ENCODE data around the gene PRKAG2. TPM values are rescaled to one million over a fixed set of nuclear protein-coding genes. Genes with fewer than 3 reads are reported as not detected.

The PRKAG2 gene
- total and polyA plus RNA-seq, 2 experiments from 2014 or later, result 9.1 to 14.9 TPM

DNA sequence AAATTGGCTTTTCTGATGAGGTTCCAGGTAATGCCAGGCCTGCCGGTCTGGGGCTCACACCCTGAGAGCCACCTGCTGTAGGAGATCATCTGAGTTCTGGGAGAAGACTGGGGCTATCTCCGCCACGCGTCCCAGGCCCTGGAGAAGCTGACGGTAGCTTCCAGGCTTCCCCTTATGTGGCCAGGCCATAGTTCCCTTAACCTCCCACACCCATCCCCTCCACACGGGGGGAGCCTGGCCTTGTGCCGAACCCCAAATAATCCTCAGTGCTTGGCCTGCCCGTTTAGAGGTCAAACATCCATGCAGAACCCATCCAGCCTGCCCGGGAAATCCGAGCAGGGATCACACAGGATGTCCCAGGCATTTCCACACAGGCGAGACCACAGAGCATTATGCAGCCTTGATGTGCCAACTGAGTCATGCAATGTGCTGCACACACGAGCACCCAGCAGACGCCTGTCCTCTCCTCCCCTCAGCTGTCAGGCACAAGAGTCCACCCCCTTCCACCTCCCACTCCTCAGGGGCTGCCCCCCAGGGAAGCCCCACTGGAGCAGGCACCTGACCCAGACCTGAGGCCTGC lies 176.2 kb downstream of the PRKAG2 start:
- no peak overlapping the region for H3K4me2 ChIP-seq
- no peaks in the 10 kb centered on the region; the same call in 2 of the 3 replicates for H3K9me3 Mint-ChIP-seq
- DNase-seq (ENCODE audit: low spot score) (no peak), ATAC-seq (no peak)
- no peak overlapping the region for H3K4me3 ChIP-seq
- H3F3A ChIP-seq (replicated peaks; ENCODE audit: low read depth), result no peaks in the 10 kb centered on the region
- TF ChIP-seq, protein P1, sequence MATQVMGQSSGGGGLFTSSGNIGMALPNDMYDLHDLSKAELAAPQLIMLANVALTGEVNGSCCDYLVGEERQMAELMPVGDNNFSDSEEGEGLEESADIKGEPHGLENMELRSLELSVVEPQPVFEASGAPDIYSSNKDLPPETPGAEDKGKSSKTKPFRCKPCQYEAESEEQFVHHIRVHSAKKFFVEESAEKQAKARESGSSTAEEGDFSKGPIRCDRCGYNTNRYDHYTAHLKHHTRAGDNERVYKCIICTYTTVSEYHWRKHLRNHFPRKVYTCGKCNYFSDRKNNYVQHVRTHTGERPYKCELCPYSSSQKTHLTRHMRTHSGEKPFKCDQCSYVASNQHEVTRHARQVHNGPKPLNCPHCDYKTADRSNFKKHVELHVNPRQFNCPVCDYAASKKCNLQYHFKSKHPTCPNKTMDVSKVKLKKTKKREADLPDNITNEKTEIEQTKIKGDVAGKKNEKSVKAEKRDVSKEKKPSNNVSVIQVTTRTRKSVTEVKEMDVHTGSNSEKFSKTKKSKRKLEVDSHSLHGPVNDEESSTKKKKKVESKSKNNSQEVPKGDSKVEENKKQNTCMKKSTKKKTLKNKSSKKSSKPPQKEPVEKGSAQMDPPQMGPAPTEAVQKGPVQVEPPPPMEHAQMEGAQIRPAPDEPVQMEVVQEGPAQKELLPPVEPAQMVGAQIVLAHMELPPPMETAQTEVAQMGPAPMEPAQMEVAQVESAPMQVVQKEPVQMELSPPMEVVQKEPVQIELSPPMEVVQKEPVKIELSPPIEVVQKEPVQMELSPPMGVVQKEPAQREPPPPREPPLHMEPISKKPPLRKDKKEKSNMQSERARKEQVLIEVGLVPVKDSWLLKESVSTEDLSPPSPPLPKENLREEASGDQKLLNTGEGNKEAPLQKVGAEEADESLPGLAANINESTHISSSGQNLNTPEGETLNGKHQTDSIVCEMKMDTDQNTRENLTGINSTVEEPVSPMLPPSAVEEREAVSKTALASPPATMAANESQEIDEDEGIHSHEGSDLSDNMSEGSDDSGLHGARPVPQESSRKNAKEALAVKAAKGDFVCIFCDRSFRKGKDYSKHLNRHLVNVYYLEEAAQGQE (IDR thresholded peaks at IDR 0.05; ENCODE audit: unreplicated experiment), result no peak
- TF ChIP-seq ZNF114 (CRISPR knock-in tag; IDR thresholded peaks at IDR 0.05) (no peak), EZH2phosphoT487 (IDR thresholded peaks at IDR 0.05; ENCODE audit: unreplicated experiment) (no peak), NANOG (IDR thresholded peaks at IDR 0.05; ENCODE audit: borderline replicate concordance) (no peak), STAT1 (IDR thresholded peaks at IDR 0.05; ENCODE audit: unreplicated experiment) (no peak), CREB1 (CRISPR knock-in tag; IDR thresholded peaks at IDR 0.05; ENCODE audit: low read depth) (no peak), JUNB (IDR thresholded peaks at IDR 0.05; ENCODE audit: unreplicated experiment) (no peak), ZNF331 (CRISPR knock-in tag; IDR thresholded peaks at IDR 0.05; ENCODE audit: low read depth) (no peak), EZH2 (IDR thresholded peaks at IDR 0.05; ENCODE audit: low read depth, unreplicated experiment) (no peak), POLR2AphosphoS5 (IDR thresholded peaks at IDR 0.05; ENCODE audit: low read depth) (no peak)
- TF ChIP-seq, protein P2, sequence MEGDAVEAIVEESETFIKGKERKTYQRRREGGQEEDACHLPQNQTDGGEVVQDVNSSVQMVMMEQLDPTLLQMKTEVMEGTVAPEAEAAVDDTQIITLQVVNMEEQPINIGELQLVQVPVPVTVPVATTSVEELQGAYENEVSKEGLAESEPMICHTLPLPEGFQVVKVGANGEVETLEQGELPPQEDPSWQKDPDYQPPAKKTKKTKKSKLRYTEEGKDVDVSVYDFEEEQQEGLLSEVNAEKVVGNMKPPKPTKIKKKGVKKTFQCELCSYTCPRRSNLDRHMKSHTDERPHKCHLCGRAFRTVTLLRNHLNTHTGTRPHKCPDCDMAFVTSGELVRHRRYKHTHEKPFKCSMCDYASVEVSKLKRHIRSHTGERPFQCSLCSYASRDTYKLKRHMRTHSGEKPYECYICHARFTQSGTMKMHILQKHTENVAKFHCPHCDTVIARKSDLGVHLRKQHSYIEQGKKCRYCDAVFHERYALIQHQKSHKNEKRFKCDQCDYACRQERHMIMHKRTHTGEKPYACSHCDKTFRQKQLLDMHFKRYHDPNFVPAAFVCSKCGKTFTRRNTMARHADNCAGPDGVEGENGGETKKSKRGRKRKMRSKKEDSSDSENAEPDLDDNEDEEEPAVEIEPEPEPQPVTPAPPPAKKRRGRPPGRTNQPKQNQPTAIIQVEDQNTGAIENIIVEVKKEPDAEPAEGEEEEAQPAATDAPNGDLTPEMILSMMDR (conservative IDR thresholded peaks at IDR 0.05; ENCODE audit: low read depth in 2 of 2), result no peak
- TF ChIP-seq, protein P3, sequence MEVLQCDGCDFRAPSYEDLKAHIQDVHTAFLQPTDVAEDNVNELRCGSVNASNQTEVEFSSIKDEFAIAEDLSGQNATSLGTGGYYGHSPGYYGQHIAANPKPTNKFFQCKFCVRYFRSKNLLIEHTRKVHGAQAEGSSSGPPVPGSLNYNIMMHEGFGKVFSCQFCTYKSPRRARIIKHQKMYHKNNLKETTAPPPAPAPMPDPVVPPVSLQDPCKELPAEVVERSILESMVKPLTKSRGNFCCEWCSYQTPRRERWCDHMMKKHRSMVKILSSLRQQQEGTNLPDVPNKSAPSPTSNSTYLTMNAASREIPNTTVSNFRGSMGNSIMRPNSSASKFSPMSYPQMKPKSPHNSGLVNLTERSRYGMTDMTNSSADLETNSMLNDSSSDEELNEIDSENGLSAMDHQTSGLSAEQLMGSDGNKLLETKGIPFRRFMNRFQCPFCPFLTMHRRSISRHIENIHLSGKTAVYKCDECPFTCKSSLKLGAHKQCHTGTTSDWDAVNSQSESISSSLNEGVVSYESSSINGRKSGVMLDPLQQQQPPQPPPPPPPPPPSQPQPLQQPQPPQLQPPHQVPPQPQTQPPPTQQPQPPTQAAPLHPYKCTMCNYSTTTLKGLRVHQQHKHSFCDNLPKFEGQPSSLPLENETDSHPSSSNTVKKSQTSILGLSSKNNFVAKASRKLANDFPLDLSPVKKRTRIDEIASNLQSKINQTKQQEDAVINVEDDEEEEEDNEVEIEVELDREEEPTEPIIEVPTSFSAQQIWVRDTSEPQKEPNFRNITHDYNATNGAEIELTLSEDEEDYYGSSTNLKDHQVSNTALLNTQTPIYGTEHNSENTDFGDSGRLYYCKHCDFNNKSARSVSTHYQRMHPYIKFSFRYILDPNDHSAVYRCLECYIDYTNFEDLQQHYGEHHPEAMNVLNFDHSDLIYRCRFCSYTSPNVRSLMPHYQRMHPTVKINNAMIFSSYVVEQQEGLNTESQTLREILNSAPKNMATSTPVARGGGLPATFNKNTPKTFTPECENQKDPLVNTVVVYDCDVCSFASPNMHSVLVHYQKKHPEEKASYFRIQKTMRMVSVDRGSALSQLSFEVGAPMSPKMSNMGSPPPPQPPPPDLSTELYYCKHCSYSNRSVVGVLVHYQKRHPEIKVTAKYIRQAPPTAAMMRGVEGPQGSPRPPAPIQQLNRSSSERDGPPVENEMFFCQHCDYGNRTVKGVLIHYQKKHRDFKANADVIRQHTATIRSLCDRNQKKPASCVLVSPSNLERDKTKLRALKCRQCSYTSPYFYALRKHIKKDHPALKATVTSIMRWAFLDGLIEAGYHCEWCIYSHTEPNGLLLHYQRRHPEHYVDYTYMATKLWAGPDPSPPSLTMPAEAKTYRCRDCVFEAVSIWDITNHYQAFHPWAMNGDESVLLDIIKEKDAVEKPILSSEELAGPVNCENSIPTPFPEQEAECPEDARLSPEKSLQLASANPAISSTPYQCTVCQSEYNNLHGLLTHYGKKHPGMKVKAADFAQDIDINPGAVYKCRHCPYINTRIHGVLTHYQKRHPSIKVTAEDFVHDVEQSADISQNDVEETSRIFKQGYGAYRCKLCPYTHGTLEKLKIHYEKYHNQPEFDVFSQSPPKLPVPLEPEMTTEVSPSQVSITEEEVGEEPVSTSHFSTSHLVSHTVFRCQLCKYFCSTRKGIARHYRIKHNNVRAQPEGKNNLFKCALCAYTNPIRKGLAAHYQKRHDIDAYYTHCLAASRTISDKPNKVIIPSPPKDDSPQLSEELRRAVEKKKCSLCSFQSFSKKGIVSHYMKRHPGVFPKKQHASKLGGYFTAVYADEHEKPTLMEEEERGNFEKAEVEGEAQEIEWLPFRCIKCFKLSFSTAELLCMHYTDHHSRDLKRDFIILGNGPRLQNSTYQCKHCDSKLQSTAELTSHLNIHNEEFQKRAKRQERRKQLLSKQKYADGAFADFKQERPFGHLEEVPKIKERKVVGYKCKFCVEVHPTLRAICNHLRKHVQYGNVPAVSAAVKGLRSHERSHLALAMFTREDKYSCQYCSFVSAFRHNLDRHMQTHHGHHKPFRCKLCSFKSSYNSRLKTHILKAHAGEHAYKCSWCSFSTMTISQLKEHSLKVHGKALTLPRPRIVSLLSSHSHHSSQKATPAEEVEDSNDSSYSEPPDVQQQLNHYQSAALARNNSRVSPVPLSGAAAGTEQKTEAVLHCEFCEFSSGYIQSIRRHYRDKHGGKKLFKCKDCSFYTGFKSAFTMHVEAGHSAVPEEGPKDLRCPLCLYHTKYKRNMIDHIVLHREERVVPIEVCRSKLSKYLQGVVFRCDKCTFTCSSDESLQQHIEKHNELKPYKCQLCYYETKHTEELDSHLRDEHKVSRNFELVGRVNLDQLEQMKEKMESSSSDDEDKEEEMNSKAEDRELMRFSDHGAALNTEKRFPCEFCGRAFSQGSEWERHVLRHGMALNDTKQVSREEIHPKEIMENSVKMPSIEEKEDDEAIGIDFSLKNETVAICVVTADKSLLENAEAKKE (CRISPR knock-in tag; IDR thresholded peaks at IDR 0.05), result no peak
- TF ChIP-seq, protein P4, sequence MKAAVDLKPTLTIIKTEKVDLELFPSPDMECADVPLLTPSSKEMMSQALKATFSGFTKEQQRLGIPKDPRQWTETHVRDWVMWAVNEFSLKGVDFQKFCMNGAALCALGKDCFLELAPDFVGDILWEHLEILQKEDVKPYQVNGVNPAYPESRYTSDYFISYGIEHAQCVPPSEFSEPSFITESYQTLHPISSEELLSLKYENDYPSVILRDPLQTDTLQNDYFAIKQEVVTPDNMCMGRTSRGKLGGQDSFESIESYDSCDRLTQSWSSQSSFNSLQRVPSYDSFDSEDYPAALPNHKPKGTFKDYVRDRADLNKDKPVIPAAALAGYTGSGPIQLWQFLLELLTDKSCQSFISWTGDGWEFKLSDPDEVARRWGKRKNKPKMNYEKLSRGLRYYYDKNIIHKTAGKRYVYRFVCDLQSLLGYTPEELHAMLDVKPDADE (IDR thresholded peaks at IDR 0.05), result no peak
- H3K4me3 Mint-ChIP-seq, result no peak overlapping the region
- H3K4me1 ChIP-seq (ENCODE audit: insufficient read depth), result no peaks in the 10 kb centered on the region; the same call in 1 of the 2 replicates
- H3K4me1 Mint-ChIP-seq, result peaks cover 20% of the 10 kb centered on the region
- no peak overlapping the region for H3K27ac Mint-ChIP-seq
- no peak overlapping the region for H2AFZ ChIP-seq
- H3K79me2 ChIP-seq (replicated peaks; ENCODE audit: insufficient read depth), result no peaks in the 10 kb centered on the region
- peaks cover 11% of the 10 kb centered on the region for H3K27me3 Mint-ChIP-seq (ENCODE audit: insufficient read depth, low read depth, poor library complexity)
- H3K27me3 ChIP-seq (ENCODE audit: insufficient read depth), result no peaks in the 10 kb centered on the region
- H4K20me1 ChIP-seq (replicated peaks; ENCODE audit: insufficient read depth), result no peaks in the 10 kb centered on the region
- H3K9me2 ChIP-seq (ENCODE audit: insufficient read depth), result no peaks in the 10 kb centered on the region
- H3K36me3 ChIP-seq (ENCODE audit: insufficient read depth), result no peaks in the 10 kb centered on the region
- H3K36me3 Mint-ChIP-seq (ENCODE audit: low read depth), result no peaks in the 10 kb centered on the region; the same call in 2 of the 3 replicates
- no peak overlapping the region for H3K27ac ChIP-seq (ENCODE audit: low read depth)
